ENCODE results near the gene MACROH2A2. TPM values are rescaled to one million over a fixed set of nuclear protein-coding genes. Genes with fewer than 3 reads are reported as not detected.
"Not testable (repeated sequence)": the region's sequence is repeated elsewhere in the genome, so short reads cannot be mapped to it uniquely, and the experiment has no call there.

The MACROH2A2 gene
- total and polyA plus RNA-seq, 2 donors from 2014 or later, result 16.8 to 21.7 TPM

- H3K9ac ChIP-seq (ENCODE audit: low read length in 3 of 3), result no peak overlapping the region
- no peaks in the 10 kb centered on the region for H3K9me3 ChIP-seq (ENCODE audit: control insufficient read depth in 2 of 3, insufficient read depth in 1 of 3, low read length in 3 of 3)
- no peak for FAIRE-seq
- H3K4me1 ChIP-seq (ENCODE audit: control insufficient read depth in 2 of 3, insufficient read depth in 2 of 3, low read depth in 1 of 3, low read length in 3 of 3), result no peaks in the 10 kb centered on the region
- no peak overlapping the region for H3K27ac ChIP-seq (ENCODE audit: low read depth in 2 of 2, low read length in 2 of 2)
- no peak for DNase-seq
- intact Hi-C loops (cut with DNase I), result no loop called here
- H3K36me3 ChIP-seq (ENCODE audit: control insufficient read depth in 2 of 3, insufficient read depth in 3 of 3, low read length in 3 of 3), result peaks cover 0 to 2% (median 0%) of the 10 kb centered on the region in 3 donors
- TF ChIP-seq, protein P1, sequence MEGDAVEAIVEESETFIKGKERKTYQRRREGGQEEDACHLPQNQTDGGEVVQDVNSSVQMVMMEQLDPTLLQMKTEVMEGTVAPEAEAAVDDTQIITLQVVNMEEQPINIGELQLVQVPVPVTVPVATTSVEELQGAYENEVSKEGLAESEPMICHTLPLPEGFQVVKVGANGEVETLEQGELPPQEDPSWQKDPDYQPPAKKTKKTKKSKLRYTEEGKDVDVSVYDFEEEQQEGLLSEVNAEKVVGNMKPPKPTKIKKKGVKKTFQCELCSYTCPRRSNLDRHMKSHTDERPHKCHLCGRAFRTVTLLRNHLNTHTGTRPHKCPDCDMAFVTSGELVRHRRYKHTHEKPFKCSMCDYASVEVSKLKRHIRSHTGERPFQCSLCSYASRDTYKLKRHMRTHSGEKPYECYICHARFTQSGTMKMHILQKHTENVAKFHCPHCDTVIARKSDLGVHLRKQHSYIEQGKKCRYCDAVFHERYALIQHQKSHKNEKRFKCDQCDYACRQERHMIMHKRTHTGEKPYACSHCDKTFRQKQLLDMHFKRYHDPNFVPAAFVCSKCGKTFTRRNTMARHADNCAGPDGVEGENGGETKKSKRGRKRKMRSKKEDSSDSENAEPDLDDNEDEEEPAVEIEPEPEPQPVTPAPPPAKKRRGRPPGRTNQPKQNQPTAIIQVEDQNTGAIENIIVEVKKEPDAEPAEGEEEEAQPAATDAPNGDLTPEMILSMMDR (IDR thresholded peaks at IDR 0.05; ENCODE audit: borderline replicate concordance, extremely low read depth, insufficient read depth), result no peak
- no peak overlapping the region for H3K4me3 ChIP-seq (ENCODE audit: low read length in 3 of 3)
- H3K27me3 ChIP-seq (ENCODE audit: control insufficient read depth, insufficient read depth, low read length), result no peaks in the 10 kb centered on the region
Observed at GRCh38 chr10:70121281-70121949, 68.8 kb downstream of the MACROH2A2 start.

DNA sequence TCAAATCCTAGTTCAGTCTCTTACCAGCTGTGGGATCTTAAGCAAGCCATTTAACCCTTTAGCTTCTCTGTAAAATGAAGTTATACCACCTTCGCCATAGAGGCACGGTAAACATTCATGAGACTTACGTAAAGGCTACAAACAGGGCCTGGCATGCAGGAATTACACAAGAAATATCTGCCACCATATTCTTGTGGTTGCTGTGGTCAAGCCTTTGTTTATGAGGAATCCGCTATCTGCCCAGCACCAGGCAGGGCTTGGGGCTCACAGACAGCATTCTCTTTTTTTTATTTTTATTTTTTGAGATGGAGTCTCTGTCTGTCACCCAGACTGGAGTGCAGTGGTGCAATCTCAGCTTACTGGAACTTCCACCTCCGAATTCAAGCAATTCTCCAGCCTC is 70.1 kb downstream of the MACROH2A2 start:
- no peak for FAIRE-seq
- H3K27ac ChIP-seq (ENCODE audit: low read depth in 2 of 2, low read length in 2 of 2), result no peak overlapping the region
- peaks cover 0 to 2% (median 0%) of the 10 kb centered on the region in 3 donors for H3K36me3 ChIP-seq (ENCODE audit: control insufficient read depth in 2 of 3, insufficient read depth in 3 of 3, low read length in 3 of 3)
- no peaks in the 10 kb centered on the region for H3K4me1 ChIP-seq (ENCODE audit: control insufficient read depth in 2 of 3, insufficient read depth in 2 of 3, low read depth in 1 of 3, low read length in 3 of 3)
- intact Hi-C loops (cut with DNase I), result no loop called here
- H3K9me3 ChIP-seq (ENCODE audit: control insufficient read depth in 2 of 3, insufficient read depth in 1 of 3, low read length in 3 of 3), result no peaks in the 10 kb centered on the region
- TF ChIP-seq, protein P1 (IDR thresholded peaks at IDR 0.05; ENCODE audit: borderline replicate concordance, extremely low read depth, insufficient read depth), result no peak
- no peak for DNase-seq
- no peaks in the 10 kb centered on the region for H3K27me3 ChIP-seq (ENCODE audit: control insufficient read depth, insufficient read depth, low read length)
- H3K9ac ChIP-seq (ENCODE audit: low read length in 3 of 3), result no peak overlapping the region
- no peak overlapping the region for H3K4me3 ChIP-seq (ENCODE audit: low read length in 3 of 3)

DNA sequence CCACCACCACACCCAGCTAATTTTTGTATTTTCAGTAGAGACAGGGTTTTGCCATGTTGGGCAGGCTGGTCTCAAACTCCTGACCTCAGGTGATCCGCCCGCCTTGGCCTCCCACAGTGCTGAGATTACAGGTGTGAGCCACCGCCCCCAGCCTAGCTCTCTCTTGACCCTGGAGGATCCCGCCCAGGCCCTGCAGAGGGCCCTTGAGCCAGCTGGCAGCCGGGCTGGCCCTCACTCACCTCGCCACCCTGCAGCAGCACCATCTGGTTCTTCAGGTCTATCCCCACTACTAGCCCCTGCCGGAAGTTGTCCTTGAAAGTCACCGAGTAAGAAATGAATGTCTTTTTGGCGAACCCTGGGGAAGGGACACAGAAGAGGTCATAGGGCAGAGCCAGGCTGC is 70.5 kb downstream of the MACROH2A2 start:
- H3K9me3 ChIP-seq (ENCODE audit: control insufficient read depth in 2 of 3, insufficient read depth in 1 of 3, low read length in 3 of 3); H3K4me3 ChIP-seq (ENCODE audit: low read length in 3 of 3); DNase-seq; H3K27ac ChIP-seq (ENCODE audit: low read depth in 2 of 2, low read length in 2 of 2); H3K27me3 ChIP-seq (ENCODE audit: control insufficient read depth, insufficient read depth, low read length); H3K9ac ChIP-seq (ENCODE audit: low read length in 3 of 3); H3K4me1 ChIP-seq (ENCODE audit: control insufficient read depth in 2 of 3, insufficient read depth in 2 of 3, low read depth in 1 of 3, low read length in 3 of 3); intact Hi-C loops (cut with DNase I); FAIRE-seq; H3K36me3 ChIP-seq (ENCODE audit: control insufficient read depth in 2 of 3, insufficient read depth in 3 of 3, low read length in 3 of 3): not testable (repeated sequence)

DNA sequence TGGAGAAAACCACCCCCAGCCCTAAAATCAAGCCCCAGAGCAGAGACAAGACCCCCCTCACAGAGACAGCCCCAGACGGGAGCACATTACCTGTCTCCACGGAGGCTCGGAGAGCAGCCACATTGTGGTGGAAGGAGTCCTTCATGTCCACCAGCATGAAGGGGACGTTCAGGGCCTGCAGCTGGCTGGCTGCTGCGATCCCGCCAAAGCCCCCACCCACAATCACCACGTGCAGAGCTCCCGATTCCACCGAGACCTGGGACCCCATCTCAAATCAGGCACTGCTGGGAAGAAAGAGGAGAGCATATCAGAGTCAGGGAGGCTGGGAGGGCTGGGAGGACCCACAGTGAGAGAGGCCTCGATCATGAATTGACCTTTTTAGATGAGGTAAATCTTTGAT is 71.2 kb downstream of the MACROH2A2 start:
- TF ChIP-seq, protein P1 (IDR thresholded peaks at IDR 0.05; ENCODE audit: borderline replicate concordance, extremely low read depth, insufficient read depth), result no peak
- Histone ChIP-seq H3K36me3 (ENCODE audit: control insufficient read depth in 2 of 3, insufficient read depth in 3 of 3, low read length in 3 of 3) (peaks cover 0 to under 1% (median 0%) of the 10 kb centered on the region in 3 donors), H3K9me3 (ENCODE audit: control insufficient read depth in 2 of 3, insufficient read depth in 1 of 3, low read length in 3 of 3) (no peaks in the 10 kb centered on the region), H3K27ac (ENCODE audit: low read depth in 2 of 2, low read length in 2 of 2) (no peak overlapping the region), H3K9ac (ENCODE audit: low read length in 3 of 3) (no peak overlapping the region), H3K27me3 (ENCODE audit: control insufficient read depth, insufficient read depth, low read length) (no peaks in the 10 kb centered on the region), H3K4me1 (ENCODE audit: control insufficient read depth in 2 of 3, insufficient read depth in 2 of 3, low read depth in 1 of 3, low read length in 3 of 3) (no peaks in the 10 kb centered on the region), H3K4me3 (ENCODE audit: low read length in 3 of 3) (no peak overlapping the region)
- FAIRE-seq (no peak), DNase-seq (no peak)
- intact Hi-C loops (cut with DNase I), result no loop called here
